Amygdala (tissue), 56 donors: ENCODE data around the gene LCT.
A peak's percentile ranks its signal among the peaks of the same experiment; 100 is the strongest.
"Not testable (repeated sequence)": the region's sequence is repeated elsewhere in the genome, so short reads cannot be mapped to it uniquely, and the experiment has no call there.

ENCODE experiments used
- DNase-seq, 56 donors: peaks; one replicate each; lab custom pipeline; 2025; lab: John Stamatoyannopoulos, UW

Gene LCT

DNA sequence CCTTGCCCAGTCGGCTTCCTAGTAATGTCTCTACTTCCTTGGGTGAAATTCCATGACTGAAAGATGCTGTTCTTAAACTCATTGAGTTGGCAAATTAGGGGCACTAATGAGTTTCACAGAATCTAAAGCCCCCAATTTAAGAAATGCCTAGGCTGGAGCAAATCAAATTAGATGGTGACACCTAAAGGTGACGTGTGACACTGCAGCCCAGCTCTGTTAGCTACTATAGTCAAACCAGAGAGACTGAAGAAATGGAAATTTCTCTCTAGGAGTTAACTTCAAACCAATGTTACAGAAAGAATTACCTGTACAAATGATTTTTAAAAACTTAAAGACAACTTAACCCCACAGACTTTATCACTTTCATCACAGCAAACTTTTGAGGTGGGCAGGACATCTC is 37.2 kb downstream of the LCT start:
- no peak for DNase-seq

DNA sequence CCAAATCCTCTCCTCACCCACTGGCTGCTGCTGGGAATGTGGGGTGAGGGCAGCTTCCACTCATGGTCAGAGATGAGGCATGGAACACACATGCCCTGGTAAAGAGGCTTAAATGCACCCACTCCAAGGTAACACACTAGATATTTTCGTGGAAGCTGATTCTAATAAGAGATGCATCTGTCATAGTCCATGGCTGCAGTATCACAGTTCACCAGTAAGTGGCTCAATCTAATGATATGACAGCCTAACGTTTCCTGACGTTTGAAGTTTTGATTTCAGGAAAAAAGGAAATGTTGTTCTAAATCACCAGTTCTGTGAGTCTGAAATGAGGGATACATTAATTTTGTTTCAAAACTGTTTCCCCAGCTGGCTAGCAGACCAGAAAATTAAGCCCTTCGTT is 38.2 kb downstream of the LCT start:
- no peak for DNase-seq

DNA sequence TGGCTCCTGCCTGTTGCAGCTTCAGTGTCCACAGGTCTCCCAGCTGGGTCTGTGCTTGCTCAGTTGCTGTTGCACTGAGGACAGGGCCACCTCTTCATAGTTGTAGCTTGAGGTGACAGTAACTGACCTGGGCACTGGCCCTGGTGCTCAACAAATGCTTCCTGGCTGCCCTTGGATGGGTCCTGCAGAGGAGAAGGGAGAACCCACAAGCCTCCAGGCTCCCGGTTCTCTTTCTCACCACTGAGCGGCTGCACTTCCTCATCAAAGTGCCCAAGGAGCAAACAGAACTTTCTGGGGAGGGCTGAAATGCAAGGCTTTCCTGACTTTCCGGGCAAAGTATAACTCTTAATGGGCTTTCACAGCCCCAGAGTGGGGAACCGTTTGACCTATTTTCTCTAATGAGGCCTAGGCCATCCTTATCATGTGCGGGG is 38.7 kb downstream of the LCT start:
- DNase-seq = no peak

DNA sequence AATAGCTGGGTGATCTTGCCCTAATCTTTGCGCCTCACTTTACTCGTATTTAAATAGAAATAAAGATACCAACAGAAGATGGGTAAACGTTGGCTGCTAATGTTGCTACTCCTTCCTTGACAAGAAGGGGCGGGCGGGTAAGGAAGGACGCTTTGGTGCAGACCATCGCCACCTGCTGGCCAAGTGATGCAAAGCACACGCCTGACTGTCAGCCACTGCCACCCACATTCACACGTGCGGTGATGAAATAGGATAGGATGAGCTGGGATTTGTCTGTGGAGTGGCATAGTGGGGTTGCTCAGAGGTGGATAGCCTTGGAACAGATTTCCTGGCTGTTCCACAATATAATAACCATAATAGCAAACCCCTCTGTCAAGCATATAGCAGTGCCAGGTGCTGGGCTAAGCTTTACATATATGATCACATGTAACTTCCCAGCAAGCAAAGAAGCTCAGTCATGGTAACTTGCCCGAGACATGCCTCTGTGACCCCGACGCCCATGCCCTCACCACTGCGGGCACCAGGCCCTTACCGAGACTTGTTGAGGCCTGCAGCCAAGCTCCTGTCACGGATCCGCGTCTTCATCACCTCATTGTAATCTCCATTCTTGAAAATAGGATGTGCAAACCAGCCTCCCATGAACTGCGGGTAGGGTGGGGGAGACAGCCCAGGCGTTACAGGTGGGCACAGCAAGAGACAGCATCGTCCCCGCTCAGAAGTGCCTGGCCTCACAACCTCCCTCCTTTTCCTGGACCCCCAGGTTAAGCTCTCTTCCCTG is 39.3 kb downstream of the LCT start:
- DNase-seq = peak in 31 of 56 donors; percentile 3 to 58 (median 22)

- DNase-seq = no peak
Measured at GRCh38 chr2:135796606-135797005, 40.4 kb downstream of the LCT start.

DNA sequence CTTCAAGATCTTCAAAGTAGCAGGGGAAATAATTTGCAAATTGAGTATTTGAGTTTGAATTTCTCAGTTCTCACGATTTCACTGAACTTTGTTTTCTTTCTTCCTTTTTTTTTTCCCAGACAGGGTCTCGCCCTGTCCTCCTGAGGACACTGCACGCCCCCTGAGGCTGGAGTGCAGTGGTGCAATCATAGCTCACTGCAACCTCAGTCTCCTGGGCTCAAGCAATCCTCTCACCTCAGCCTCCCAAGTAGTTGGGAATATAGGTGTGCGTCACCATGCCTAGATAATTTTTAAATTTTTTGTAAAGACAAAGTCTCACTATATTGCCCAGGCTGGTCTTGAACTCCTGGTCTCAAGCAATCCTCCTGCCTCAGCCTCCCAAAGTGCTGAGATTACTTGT is 41.3 kb downstream of the LCT start:
- not testable (repeated sequence) for DNase-seq

- no peak for DNase-seq
Measured at GRCh38 chr2:135792401-135793150, 44.4 kb downstream of the LCT start.

- DNase-seq = no peak
Measured at GRCh38 chr2:135791418-135792190, 45.4 kb downstream of the LCT start.

GRCh38 chr2:135790423-135790822 is 46.6 kb downstream of the LCT start:
- DNase-seq = no peak

- DNase-seq = no peak
Measured at GRCh38 chr2:135786823-135787222, 50.2 kb downstream of the LCT start.

DNA sequence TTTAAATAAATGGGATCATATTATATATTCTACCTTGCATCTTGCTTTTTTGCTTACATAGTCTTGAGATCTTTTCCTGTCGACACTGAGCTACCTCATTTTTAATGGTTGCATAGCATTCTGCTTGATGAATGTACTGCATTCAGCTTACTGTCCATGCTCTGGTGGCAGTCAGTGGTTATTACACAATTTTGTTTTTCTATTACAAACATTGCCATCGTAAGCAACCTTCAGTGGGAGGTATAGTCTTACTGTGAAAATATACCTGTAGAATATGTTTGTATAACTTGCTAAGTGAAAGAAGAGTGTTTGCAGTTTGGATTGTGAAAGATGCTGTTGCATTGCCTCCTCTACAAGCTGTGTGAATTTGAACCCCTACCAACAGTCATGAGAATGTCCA is 52.0 kb downstream of the LCT start:
- DNase-seq = no peak

- DNase-seq = no peak
Measured at GRCh38 chr2:135783439-135783838, 53.5 kb downstream of the LCT start.

- no peak for DNase-seq
Measured at GRCh38 chr2:135782231-135782630, 54.8 kb downstream of the LCT start.

- no peak for DNase-seq
Measured at GRCh38 chr2:135776367-135776766, 60.6 kb downstream of the LCT start.

DNA sequence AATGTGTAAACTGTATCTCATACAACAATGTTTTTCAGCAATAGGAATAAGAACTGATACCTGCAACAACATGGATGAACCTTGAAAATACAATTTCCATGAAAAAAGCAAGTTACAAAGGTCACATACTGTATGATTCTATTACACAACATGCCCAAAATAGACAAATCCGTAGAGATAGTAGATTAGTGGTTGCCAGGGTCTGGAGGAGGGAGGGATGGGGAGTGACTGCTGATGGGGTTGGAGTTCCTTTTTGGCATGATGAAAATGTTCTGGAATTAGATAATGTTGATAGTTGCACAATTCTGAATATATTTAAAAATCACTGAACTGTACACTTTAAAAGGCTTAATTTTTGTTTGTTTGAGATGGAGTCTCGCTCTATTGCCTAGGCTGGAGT is 61.6 kb downstream of the LCT start:
- no peak for DNase-seq

DNA sequence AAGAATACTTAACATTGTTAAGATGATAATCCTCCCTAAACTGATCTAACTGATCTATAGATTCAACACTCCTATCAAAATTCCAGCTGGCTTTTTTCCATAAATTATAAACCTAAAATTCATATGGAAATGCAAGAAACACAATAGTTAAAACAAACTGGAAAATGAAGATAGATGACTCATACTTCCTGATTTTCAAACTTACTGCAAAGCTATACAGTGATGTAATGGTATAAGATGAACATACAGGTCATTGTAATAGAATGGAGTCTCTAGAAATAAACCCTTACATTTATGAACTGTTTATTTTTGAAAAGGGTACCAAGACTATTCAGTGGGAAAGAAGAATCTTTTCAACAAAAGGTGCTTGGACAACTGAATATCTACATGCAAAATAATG is 63.1 kb downstream of the LCT start:
- DNase-seq = no peak

DNA sequence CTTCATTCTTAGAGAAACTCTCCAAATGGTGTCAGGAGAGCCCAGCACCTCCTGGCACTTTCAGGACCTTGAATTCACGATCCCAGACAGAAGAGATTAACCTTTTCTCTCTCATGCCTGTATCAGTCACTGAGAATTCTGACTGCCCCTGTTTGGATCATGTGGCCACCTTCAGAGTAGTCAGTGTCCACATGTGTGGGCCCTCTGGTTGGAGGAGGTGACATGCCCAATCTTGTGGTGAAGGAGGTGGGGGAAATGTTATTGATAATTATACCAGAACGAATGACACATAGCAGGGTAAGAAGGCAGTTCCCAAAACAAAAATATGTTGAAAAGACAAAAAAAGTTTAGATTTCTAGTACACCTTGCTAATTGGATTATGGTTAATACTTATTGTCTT is 63.7 kb downstream of the LCT start:
- no peak for DNase-seq

DNA sequence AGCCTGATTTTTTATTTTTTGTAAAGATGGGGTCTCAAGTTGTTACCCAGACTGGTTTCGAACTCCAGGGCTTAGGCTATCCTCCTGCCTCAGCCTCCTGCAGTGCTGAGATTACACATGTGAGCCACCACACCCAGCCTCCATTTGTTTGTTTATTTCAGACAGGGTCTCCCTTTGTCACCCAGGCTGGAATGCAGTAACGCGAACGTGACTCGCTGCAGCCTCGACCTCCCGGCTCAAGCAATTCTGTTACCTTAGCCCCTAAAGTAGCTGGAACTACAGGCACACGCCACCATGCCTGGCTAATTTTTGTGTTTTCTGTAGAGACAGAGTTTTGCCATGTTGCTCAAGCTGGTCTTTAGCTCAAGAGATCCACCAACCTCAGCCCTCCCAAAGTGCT is 68.1 kb downstream of the LCT start:
- no peak for DNase-seq

- no peak for DNase-seq
Measured at GRCh38 chr2:135762530-135762929, 74.5 kb downstream of the LCT start.

GRCh38 chr2:135762022-135762421 is 75.0 kb downstream of the LCT start:
- no peak for DNase-seq

DNA sequence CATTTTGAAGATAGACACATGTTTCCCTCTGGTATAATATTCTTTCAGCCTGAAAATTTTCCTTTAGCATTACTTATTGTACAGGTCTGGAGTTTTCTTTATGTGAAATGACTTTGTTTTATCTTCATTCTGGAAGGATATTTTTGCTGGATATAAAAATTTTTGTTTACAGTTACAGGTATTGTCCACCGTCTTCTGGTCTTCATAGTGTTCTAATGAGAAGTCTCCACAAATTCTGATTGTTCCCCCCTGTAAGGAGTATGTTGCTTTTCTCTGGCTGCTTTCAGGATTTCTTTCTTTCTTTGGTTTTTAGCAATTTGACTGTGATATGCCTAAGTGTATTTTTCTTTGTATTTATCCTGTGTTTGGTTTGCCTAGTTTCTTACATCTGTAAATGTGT is 80.3 kb downstream of the LCT start:
- no peak for DNase-seq
